ENCODE data around the gene SLC45A2.
"Not testable (repeated sequence)": the region's sequence is repeated elsewhere in the genome, so short reads cannot be mapped to it uniquely, and the experiment has no call there.

Gene SLC45A2

DNA sequence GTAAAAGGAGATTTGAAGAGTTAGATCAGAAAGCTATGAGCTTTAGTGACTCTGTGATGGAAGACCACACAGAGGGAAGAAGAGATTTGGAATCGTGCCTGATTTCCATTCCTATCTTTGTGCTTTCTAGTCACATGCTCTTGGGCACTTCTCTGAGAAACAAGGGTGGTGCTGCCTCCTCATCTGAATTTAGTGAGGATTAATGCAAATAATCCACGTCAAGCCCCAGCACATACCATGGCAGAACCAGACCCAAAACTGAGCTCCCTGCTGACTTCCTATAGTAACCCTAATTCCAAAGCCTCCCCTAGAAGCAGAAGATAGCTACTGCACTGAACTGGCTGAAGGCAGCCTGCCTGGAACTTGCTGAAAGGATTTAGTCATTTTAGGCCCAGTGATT lies 17.7 kb downstream of the SLC45A2 start:
- DNase-seq (ENCODE audit: low read depth in 2 of 2) = no peak

DNA sequence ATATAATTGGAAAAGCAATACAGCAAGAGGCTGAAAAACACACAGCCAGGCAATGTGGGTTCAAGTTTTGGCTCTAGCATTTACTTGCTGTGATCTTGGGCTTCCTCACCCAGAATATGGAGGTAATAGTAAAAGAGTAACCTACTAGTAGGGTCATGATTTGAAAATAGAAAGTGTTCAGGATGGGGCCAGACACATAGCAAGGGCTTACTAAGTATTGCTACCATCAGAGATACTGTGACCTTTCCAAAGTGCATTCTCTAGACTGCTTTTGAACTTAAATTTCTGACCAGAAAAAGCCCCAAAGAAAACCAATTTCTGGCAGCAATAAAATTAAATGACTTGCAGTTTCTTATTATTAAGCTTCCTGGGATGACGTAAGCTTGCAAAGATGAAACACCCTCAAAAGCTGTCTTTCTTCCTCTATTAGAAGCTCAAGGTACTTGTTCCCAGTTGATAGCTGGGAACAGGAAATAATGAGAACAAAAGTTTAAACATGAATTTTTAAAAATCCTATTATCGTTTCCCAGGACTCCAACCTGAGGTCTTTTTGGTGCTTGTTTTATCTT lies 20.3 kb downstream of the SLC45A2 start:
- DNase-seq (ENCODE audit: low read depth in 2 of 2) = no peak

DNA sequence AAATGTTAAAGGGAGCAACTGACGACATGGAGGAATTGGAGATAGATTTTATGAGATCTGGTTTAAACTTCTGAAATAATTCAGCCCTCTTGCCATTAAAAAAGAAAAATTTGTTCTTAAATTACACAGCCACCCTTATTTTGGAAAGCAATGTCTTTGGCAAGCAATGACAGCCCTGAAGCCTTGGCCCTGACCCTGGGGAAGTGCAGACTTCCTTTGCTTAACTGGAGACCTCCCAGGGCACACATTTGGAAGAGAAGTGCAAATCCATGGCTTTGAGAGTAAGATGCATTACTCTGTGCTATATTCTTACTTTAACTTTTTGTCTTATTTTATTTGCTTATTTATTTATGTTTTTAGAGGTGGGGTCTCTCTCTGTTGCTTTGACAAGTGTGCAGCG lies 26.3 kb downstream of the SLC45A2 start:
- no peak for DNase-seq (ENCODE audit: low read depth in 2 of 2)

DNA sequence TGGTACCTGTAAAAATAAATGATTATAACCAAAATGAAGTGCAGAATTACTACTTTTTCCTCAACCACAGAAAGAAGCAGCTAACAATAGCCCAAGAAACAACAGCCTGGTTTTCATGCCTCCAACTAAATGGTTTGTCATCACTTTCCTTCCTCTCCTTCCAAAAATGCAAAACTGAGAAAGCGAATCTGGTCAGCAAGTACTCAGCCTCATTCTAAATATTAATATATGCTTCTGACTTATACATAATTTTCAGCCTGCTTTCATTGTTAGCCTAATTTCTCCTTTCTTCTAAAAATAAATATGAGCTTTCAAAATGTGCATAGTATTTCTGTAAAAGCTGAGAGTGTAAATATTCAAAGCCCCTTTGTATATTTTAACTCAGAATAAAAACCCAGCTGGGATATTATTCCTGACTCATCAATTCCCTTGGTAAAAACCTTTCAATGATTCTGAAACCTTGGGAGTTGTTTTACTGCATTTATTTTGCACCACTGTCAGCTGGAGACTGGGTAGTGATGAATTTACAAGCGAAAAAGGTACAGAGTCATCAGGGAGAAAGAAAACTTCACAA lies 26.8 kb downstream of the SLC45A2 start:
- no peak for DNase-seq (ENCODE audit: low read depth in 2 of 2)

DNA sequence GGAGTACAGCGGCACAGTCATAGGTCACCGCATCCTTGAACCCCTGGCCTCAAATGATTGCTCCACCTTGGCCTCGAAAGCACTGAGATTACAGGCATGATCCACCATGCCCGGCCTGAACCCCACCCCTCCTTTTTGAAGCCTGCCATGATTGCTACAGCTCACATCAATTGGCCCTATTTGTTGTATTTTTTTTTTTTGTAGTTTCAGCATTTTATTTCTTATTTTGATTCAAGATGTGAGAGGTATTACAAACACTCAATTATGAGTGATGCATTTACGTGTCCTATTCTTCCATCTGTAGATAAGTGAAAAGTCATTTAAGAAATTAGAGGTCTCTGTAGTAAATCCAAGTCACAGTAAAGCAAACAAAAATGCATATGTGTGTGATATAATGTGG lies 32.3 kb downstream of the SLC45A2 start:
- not testable (repeated sequence) for DNase-seq (ENCODE audit: low read depth in 2 of 2)

DNA sequence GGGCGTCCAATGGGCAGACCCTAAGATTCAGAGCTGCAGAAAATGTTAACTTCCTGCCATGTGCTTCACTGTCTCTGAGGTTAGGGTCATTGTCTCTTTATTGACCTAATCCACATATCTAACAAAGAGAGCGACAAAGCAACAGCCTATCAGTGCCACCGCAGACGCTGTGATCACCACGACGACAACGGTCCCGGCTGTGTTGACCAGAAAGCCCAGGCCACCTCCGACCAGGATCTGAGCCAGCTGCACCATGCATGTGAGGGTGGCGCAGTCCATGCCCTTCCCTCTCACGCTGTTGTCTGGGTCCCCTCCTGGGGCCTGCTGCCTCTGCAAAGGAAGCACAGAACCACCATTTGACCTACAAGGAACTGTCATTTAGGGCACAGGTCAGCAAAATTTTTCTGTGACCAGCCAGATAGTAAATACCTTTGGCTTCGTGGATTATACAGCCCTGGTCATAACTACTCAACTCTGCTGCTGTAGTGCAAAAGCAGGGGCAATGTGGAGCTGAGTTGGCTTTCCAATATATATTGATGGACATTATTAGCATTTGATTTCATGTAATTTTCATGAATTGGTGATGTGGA lies 39.9 kb downstream of the SLC45A2 start:
- no peak for DNase-seq (ENCODE audit: low read depth in 2 of 2)

DNA sequence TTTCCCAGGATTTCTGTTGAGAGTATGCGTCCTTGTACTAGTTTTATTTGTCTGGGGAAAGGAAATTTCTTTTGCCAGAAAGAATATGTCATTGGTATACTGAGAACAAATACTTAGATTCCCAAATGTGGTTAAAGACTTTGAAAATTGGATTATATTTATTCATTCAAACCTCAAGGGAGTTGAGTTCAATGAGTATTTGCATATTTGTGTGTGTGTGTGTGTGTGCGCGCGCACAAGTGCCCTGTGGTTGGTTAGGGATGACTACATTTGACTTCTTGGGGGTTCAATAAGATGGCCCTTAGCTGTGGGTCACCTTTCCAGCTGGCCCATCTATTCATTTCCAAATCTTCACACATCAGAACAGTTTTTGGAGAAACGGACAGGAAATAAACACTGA lies 43.4 kb downstream of the SLC45A2 start:
- DNase-seq (ENCODE audit: low read depth in 2 of 2) = no peak

DNA sequence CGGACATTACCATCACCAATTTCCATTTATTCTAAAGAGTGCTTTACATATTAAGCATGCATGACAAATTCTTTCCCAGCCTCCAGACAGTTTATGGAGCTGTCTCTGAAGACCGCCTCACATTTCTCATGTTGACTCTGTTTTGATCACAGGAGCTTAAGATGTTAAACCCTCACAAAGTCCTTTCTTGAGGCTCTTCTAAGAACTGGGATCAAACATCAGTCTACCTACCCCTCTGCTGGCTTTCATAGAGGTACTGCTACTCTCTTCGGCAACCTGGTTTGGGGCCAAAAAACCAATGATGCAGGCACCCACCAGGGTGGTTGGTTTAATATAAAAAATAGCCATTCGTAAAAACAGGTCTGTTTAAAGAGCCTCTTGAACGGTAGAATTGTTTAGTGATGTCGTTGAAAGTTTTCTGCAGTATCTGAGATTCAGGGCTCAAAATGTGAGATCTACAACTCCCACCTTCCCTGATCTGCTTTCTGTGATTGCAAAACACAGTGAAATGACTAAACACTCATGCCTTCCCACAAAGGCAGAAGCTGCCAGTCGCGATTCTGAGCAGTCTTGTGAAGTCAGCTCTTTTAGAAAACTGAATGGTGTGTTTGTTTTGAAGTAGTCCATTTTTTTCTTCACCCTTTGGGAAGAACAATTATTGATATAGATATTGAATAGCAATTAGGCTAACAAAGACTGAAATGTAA lies 44.8 kb downstream of the SLC45A2 start:
- DNase-seq (ENCODE audit: low read depth in 2 of 2) = no peak

DNA sequence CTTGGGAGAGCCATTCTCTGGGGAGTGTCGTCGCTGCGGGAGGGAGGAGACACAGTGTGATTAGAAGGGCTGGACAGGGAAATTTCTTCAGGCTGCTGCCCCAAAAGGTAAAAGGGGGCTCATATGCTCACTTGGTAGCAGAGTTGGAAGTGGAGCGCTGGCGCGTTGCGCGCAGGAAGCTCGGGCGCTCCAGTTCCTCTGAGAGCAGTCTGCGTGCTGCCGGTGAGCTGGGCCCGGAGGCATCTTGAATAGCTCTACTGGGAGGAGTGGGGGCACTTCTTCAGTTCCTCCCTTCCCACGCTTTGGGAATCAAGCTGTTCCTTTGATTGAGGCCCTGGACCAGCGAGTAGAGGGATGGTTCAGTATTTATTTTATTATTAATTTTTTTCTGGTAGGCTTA lies 45.6 kb downstream of the SLC45A2 start:
- DNase-seq (ENCODE audit: low read depth in 2 of 2) = no peak

DNA sequence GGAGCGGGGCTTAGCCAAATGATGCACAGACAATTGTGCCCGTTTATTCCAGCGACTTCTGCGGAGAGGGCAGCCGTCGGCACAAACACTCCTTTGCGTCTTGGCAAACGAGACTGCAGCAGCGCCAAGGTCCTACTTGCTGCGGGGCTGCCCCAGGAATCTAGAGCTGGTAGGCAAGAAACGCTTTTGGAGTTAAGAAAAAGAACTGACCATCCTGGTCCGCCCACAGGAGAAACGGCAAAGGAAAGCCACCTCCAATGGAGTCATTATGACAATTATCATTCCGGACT lies 46.0 kb downstream of the SLC45A2 start:
- no peak for DNase-seq (ENCODE audit: low read depth in 2 of 2)

DNA sequence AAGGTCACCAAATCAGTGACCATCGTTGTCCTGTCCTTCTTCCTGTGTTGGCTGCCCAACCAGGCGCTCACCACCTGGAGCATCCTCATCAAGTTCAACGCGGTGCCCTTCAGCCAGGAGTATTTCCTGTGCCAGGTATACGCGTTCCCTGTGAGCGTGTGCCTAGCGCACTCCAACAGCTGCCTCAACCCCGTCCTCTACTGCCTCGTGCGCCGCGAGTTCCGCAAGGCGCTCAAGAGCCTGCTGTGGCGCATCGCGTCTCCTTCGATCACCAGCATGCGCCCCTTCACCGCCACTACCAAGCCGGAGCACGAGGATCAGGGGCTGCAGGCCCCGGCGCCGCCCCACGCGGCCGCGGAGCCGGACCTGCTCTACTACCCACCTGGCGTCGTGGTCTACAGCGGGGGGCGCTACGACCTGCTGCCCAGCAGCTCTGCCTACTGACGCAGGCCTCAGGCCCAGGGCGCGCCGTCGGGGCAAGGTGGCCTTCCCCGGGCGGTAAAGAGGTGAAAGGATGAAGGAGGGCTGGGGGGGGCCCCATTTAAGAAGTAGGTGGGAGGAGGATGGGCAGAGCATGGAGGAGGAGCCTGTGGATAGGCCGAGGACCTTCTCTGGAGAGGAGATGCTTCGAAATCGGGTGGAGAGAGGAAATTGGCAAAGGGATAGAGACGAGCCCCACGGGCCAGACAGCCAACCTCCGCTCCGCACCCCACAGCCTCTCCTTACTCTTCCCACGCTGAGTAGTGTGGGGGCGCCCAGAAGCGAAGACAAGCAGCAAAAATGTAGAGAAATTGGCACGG lies 46.6 kb downstream of the SLC45A2 start:
- no peak for DNase-seq (ENCODE audit: low read depth in 2 of 2)

DNA sequence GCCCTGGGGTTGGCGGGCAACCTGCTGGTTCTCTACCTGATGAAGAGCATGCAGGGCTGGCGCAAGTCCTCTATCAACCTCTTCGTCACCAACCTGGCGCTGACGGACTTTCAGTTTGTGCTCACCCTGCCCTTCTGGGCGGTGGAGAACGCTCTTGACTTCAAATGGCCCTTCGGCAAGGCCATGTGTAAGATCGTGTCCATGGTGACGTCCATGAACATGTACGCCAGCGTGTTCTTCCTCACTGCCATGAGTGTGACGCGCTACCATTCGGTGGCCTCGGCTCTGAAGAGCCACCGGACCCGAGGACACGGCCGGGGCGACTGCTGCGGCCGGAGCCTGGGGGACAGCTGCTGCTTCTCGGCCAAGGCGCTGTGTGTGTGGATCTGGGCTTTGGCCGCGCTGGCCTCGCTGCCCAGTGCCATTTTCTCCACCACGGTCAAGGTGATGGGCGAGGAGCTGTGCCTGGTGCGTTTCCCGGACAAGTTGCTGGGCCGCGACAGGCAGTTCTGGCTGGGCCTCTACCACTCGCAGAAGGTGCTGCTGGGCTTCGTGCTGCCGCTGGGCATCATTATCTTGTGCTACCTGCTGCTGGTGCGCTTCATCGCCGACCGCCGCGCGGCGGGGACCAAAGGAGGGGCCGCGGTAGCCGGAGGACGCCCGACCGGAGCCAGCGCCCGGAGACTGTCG lies 47.3 kb downstream of the SLC45A2 start:
- no peak for DNase-seq (ENCODE audit: low read depth in 2 of 2)

DNA sequence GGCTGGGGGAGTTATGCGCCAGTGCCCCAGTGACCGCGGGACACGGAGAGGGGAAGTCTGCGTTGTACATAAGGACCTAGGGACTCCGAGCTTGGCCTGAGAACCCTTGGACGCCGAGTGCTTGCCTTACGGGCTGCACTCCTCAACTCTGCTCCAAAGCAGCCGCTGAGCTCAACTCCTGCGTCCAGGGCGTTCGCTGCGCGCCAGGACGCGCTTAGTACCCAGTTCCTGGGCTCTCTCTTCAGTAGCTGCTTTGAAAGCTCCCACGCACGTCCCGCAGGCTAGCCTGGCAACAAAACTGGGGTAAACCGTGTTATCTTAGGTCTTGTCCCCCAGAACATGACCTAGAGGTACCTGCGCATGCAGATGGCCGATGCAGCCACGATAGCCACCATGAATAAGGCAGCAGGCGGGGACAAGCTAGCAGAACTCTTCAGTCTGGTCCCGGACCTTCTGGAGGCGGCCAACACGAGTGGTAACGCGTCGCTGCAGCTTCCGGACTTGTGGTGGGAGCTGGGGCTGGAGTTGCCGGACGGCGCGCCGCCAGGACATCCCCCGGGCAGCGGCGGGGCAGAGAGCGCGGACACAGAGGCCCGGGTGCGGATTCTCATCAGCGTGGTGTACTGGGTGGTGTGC lies 48.0 kb downstream of the SLC45A2 start, which contains the start of gene RXFP3:
RXFP3 (plus strand) TSS at position 6 of the 636 bp plus-strand sequence; CDS start at position 361, 355 bp downstream.
- no peak for DNase-seq (ENCODE audit: low read depth in 2 of 2)

DNA sequence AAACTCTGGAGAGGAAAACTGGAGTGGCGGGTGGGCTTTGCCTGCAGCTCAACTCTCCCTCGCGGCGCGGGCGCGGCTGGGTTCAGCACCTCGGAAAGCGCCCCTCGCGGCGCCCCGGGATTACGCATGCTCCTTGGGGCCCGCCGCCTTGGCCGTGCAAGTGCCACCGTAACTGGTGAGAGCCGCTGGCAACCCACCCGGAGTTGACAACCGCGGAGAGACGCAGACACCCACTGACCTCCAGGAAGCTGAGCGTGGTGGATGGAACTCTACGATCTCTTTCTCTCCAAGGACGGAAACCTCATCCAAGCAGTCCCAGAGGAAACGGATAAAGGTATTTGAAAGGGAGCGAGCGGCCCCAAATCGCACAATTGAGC lies 48.5 kb downstream of the SLC45A2 start:
- peak in 1 of 2 donors; percentile 3 for DNase-seq (ENCODE audit: low read depth in 2 of 2)

DNA sequence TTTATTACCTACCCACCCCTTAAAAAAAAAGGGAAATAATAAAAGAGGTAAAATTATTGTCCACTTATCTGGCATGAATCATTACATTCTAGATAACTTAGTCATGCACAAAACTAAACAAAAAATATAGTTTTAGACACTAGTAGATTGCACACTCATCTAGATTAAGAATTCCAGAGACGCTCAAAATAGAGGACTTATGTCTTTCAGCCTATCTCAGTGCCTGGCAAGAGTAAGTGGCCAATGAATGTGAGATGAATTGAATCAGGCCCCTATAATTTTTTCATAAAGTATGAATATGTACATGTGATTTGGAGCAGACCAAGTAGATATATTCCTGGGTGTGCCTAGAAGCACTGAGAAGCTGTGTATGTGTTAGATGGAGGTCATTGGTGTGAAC lies 50.3 kb downstream of the SLC45A2 start:
- no peak for DNase-seq (ENCODE audit: low read depth in 2 of 2)

DNA sequence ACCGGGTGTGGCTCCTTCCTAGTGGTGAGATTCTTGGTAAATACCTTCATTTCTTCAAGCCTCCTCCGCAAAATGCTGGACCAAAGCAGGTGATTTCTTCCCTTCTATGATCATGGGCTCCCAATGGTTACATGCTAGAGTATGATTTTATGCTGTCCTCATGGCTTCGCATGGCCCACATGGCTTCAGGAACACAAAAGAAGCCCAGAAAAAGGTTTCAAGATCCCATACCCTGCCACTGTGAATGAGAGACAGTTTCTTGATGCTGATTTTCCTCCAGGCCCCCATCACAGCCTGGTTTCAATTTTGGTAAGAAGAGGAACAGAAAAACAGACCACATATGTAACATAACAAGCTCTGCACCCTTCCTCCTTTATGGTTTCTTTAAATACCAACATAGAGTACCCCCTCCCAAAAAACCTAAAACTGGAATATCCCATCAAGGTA lies 50.7 kb downstream of the SLC45A2 start:
- no peak for DNase-seq (ENCODE audit: low read depth in 2 of 2)

DNA sequence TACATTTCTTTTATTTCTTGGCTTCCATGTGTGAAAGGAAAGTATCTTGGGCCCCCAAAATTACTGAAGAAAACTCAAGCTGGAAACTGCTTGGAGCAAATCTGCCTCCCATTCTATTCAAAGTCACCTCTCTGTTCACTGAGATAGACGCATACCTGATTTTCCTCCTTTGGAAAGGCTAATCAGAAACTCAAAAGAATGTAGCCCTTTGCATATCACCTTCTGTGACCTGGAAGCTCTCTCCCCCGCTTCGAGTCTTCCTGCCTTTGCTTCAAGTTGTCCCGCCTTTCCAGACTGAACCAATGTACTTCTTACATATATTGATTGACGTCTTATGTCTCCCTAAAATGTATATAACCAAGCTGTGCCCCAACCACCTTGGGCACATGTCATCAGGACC lies 53.4 kb downstream of the SLC45A2 start:
- no peak for DNase-seq (ENCODE audit: low read depth in 2 of 2)

DNA sequence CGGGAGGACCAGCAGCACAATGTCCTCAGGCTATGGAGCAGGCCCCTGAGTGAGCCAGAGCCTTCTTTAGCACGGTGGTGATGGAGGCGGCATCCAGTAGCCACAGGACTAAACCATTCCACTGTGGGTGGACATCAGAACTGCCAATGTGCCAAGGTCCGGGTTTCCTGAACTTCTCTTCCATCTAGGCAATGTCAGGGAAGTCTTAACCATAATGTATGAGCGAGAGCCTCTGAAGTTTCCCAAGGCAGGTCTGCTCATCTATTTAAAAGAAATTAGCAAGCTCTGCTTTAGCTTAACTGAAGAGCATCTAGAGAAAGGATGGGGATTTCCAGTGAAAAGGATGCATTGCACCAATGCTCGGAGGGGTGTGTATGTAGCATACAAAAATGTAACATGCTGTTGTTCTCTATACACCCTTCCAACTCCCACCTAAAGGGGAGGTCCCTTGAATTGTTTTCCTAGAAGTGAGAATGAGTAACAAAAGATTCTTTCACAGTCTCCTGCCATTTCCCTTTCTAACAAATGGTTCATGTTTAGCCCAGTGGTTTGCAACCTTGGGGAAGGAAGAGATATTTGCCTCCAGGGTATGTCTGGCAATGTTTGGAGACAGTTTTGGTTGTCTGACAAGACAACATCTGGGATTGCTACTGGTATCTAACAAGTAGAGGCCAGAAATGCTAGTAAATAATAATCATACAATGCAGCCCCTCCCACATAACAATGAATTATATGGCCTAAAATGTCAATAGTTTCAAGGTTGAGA lies 54.4 kb downstream of the SLC45A2 start:
- DNase-seq (ENCODE audit: low read depth in 2 of 2) = no peak

DNA sequence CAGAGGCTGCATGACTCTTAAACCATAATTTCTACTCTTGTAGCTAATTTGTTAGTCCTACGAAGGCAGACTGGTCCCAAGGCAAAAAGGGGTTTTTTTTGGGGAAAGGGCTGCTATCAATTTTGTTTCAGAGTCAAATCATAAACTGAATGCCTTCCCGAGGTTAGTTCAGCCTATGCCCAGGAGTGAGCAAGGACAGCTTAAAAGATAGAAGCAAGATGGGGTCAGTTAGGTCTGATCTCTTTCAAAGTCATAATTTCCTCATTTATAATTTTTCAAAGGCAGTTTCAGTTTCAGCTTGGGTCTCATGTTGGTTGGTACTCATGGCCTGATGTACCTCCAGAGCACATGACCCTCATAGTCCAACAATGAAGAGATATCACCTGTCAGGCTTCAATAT lies 56.2 kb downstream of the SLC45A2 start:
- DNase-seq (ENCODE audit: low read depth in 2 of 2) = no peak

DNA sequence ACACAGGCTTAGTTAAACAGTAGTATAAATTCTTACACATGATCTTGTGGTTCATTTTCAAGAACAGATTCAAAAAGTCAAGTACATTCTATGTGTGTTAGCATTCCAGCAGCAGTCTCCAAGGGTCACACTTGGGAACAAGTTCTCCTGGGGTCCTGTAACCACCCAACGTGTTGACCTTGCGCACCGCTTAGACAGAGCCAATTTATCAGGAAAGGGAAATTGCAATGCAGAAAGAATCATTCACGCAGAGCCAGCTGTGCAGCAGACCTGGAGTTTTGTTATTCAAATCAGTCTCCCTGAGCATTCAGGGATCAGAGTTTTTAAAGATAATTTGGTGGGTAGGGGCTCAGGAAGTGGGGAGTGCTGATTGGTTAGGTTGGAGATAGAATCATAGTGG lies 56.8 kb downstream of the SLC45A2 start:
- DNase-seq (ENCODE audit: low read depth in 2 of 2) = no peak

DNA sequence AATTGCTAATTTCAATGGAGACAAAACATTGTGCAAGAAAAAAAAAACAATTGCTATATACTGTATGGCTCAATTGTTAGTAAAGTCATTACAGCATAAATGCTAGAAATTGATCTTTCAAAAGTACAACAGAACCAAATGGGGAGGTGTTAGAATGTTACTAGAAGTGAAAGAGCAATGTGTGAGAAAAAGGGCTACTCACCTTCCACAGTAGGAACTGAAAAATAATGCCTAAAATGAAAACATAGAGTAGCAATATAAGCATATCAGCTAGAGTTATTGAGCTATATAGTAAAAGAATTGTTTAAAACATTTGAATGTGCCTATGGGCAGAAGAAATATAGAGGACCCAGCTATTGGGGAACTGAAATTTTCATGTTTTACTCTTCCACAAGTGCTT lies 59.2 kb downstream of the SLC45A2 start:
- DNase-seq (ENCODE audit: low read depth in 2 of 2) = no peak
